ENCODE results near the gene C11orf68.

- TF ChIP-seq CTCF (IDR thresholded peaks at IDR 0.05 in 4 of 5, conservative IDR thresholded peaks at IDR 0.05 in 1 of 5) (no peak), POLR2A (IDR thresholded peaks at IDR 0.05) (no peak)
These were observed 42.0 kb upstream of the C11orf68 start for GRCh38 chr11:65960824-65961266.
